ENCODE measurements around the gene WDPCP. TPM values are rescaled to one million over a fixed set of nuclear protein-coding genes. Genes with fewer than 3 reads are reported as not detected.
"Not testable (repeated sequence)": the region's sequence is repeated elsewhere in the genome, so short reads cannot be mapped to it uniquely, and the experiment has no call there.

WDPCP gene
- total RNA-seq, 3 donors from 2014 or later (not counting 1 experiment from before 2014, with no cell fraction given): 22.0 to 23.7 (median 22.9) TPM

GRCh38 chr2:63484481-63484880, 103.8 kb downstream of the WDPCP start:
- no peaks in the 10 kb centered on the region for H3K27me3 Mint-ChIP-seq (ENCODE audit: low read depth in 2 of 2)
- WGBS (ENCODE audit: insufficient coverage): 100% methylated on average over 2 of the region's 2 CpGs
- no peak overlapping the region for H3K27ac Mint-ChIP-seq
- H3K27ac ChIP-seq (ENCODE audit: low read length): no peak overlapping the region
- ATAC-seq: no peak
- H3K9me3 ChIP-seq (ENCODE audit: control insufficient read depth, insufficient read depth, low read length): no peaks in the 10 kb centered on the region
- TF ChIP-seq CTCF (IDR thresholded peaks at IDR 0.05): no peak
- H3K27me3 ChIP-seq (ENCODE audit: control insufficient read depth, insufficient read depth, low read length): no peaks in the 10 kb centered on the region
- DNase-seq: no peak
- H3K4me1 Mint-ChIP-seq: peaks cover 0 to 4% of the 10 kb centered on the region in 2 donors
- H3K4me1 ChIP-seq (ENCODE audit: control insufficient read depth, insufficient read depth, low read length): no peaks in the 10 kb centered on the region
- no peaks in the 10 kb centered on the region for H3K36me3 ChIP-seq (ENCODE audit: control insufficient read depth, insufficient read depth, low read length)
- no peak overlapping the region for H3K4me3 Mint-ChIP-seq
- intact Hi-C loops (cut with micrococcal nuclease): loop anchor here (10.0 kb wide), 1 partner anchor 1030 kb away; no protein-coding TSS in a partner anchor
- no peak overlapping the region for H3K4me3 ChIP-seq (ENCODE audit: low read length)
- no peaks in the 10 kb centered on the region for H3K9me3 Mint-ChIP-seq
- H3K36me3 Mint-ChIP-seq: no peaks in the 10 kb centered on the region

GRCh38 chr2:63477686-63478085, 110.6 kb downstream of the WDPCP start:
- H3K27ac Mint-ChIP-seq: no peak overlapping the region
- H3K27me3 ChIP-seq (ENCODE audit: control insufficient read depth, insufficient read depth, low read length): no peaks in the 10 kb centered on the region
- no peaks in the 10 kb centered on the region for H3K9me3 ChIP-seq (ENCODE audit: control insufficient read depth, insufficient read depth, low read length)
- no peak for TF ChIP-seq CTCF (IDR thresholded peaks at IDR 0.05)
- H3K4me1 Mint-ChIP-seq: no peaks in the 10 kb centered on the region
- no peaks in the 10 kb centered on the region for H3K27me3 Mint-ChIP-seq (ENCODE audit: low read depth in 2 of 2)
- no peaks in the 10 kb centered on the region for H3K36me3 Mint-ChIP-seq
- ATAC-seq (no peak), DNase-seq (no peak)
- WGBS (ENCODE audit: insufficient coverage): 100% methylated on average over 1 of the region's 3 CpGs
- no peaks in the 10 kb centered on the region for H3K36me3 ChIP-seq (ENCODE audit: control insufficient read depth, insufficient read depth, low read length)
- no peaks in the 10 kb centered on the region for H3K9me3 Mint-ChIP-seq
- no peak overlapping the region for H3K27ac ChIP-seq (ENCODE audit: low read length)
- no peak overlapping the region for H3K4me3 Mint-ChIP-seq
- intact Hi-C loops (cut with micrococcal nuclease): no loop called here
- H3K4me1 ChIP-seq (ENCODE audit: control insufficient read depth, insufficient read depth, low read length): no peaks in the 10 kb centered on the region
- no peak overlapping the region for H3K4me3 ChIP-seq (ENCODE audit: low read length)

- H3K27ac Mint-ChIP-seq; H3K4me3 Mint-ChIP-seq; intact Hi-C loops (cut with micrococcal nuclease); H3K27me3 Mint-ChIP-seq (ENCODE audit: low read depth in 2 of 2); H3K36me3 ChIP-seq (ENCODE audit: control insufficient read depth, insufficient read depth, low read length); H3K4me1 ChIP-seq (ENCODE audit: control insufficient read depth, insufficient read depth, low read length); DNase-seq; H3K27ac ChIP-seq (ENCODE audit: low read length); H3K9me3 ChIP-seq (ENCODE audit: control insufficient read depth, insufficient read depth, low read length); ATAC-seq; H3K4me1 Mint-ChIP-seq; H3K27me3 ChIP-seq (ENCODE audit: control insufficient read depth, insufficient read depth, low read length); H3K4me3 ChIP-seq (ENCODE audit: low read length); H3K9me3 Mint-ChIP-seq: not testable (repeated sequence)
- WGBS (ENCODE audit: insufficient coverage): 100% methylated on average over 1 of the region's 1 CpG
- peaks cover 16% of the 10 kb centered on the region for H3K36me3 Mint-ChIP-seq
Observed at GRCh38 chr2:63469313-63469712, 119.0 kb downstream of the WDPCP start.

- H3K4me1 ChIP-seq (ENCODE audit: control insufficient read depth, insufficient read depth, low read length): no peaks in the 10 kb centered on the region
- H3K4me3 ChIP-seq (ENCODE audit: low read length): no peak overlapping the region
- no peaks in the 10 kb centered on the region for H3K4me1 Mint-ChIP-seq
- no peak overlapping the region for H3K4me3 Mint-ChIP-seq
- no peak for DNase-seq
- intact Hi-C loops (cut with micrococcal nuclease): no loop called here
- no peaks in the 10 kb centered on the region for H3K27me3 Mint-ChIP-seq (ENCODE audit: low read depth in 2 of 2)
- H3K36me3 ChIP-seq (ENCODE audit: control insufficient read depth, insufficient read depth, low read length): no peaks in the 10 kb centered on the region
- no peak for TF ChIP-seq CTCF (IDR thresholded peaks at IDR 0.05)
- no peak overlapping the region for H3K27ac ChIP-seq (ENCODE audit: low read length)
- peaks cover 10% of the 10 kb centered on the region for H3K36me3 Mint-ChIP-seq
- H3K9me3 Mint-ChIP-seq: peaks cover 5 to 7% of the 10 kb centered on the region in 2 donors
- no peak for ATAC-seq
- no peak overlapping the region for H3K27ac Mint-ChIP-seq
- WGBS (ENCODE audit: insufficient coverage): 93% methylated on average over 1 of the region's 1 CpG
- peaks cover 5% of the 10 kb centered on the region for H3K9me3 ChIP-seq (ENCODE audit: control insufficient read depth, insufficient read depth, low read length)
- no peaks in the 10 kb centered on the region for H3K27me3 ChIP-seq (ENCODE audit: control insufficient read depth, insufficient read depth, low read length)
Observed at GRCh38 chr2:63465633-63466032, 122.6 kb downstream of the WDPCP start.
